Measurements from ENCODE around the gene ASB18. TPM values are rescaled to one million over a fixed set of nuclear protein-coding genes. Genes with fewer than 3 reads are reported as not detected.

The ASB18 gene
- total and polyA plus RNA-seq, 2 of the 13 experiments (the other 11 are each of a cell fraction or from before 2014, with no cell fraction given), result not detected

GRCh38 chr2:236242057-236242495 lies 22.1 kb downstream of the ASB18 start:
- ChIA-PET CTCF (ENCODE audit: low intra/inter-chr PET ratio, low total read pairs) (no interaction called here), POLR2A (interaction anchor here (0.7 kb wide), 1 partner anchor 39 kb away, joined by 3 read pairs; no protein-coding TSS in a partner anchor)
- no peak for DNase-seq (ENCODE audit: low spot score)
- intact Hi-C loops (cut with micrococcal nuclease; ENCODE audit: unreplicated experiment) (no loop called here), in situ Hi-C loops (cut with HindIII; ENCODE audit: extremely low pct_ligation_motif_present, low pct_unique_long_range_greater_than_20kb) (no loop called here)
- H3K27ac ChIP-seq (ENCODE audit: extremely low read length, insufficient read depth, low read length), result no peak overlapping the region
- H3K9me3 ChIP-seq (ENCODE audit: low read length), result no peaks in the 10 kb centered on the region
- H3K36me3 ChIP-seq (replicated peaks in 1 of 2; ENCODE audit: control insufficient read depth in 1 of 2, insufficient read depth in 2 of 2, low read length in 2 of 2), result no peaks in the 10 kb centered on the region
- no peaks in the 10 kb centered on the region for H3K79me2 ChIP-seq (ENCODE audit: insufficient read depth, low read length)
- TF ChIP-seq ZNF691 (CRISPR knock-in tag; IDR thresholded peaks at IDR 0.05; ENCODE audit: borderline replicate concordance, low read depth) (no peak), THRA (CRISPR knock-in tag; IDR thresholded peaks at IDR 0.05; ENCODE audit: borderline replicate concordance) (no peak), SOX6 (IDR thresholded peaks at IDR 0.05) (no peak), SOX6 (CRISPR knock-in tag; IDR thresholded peaks at IDR 0.05) (no peak), ZNF772 (CRISPR knock-in tag; IDR thresholded peaks at IDR 0.05) (no peak), SMC3 (IDR thresholded peaks at IDR 0.05; ENCODE audit: low read length) (no peak)
- no peak for ATAC-seq
- peaks cover 14 to 75% of the 10 kb centered on the region in 2 experiments; a peak in 4 of 5 replicates for H3K27me3 ChIP-seq (ENCODE audit: control insufficient read depth in 1 of 2, insufficient read depth in 2 of 2, low read length in 2 of 2)
- no TSS peak for BruUV-seq (replicated peaks)
- FAIRE-seq, result no peak
- no peaks in the 10 kb centered on the region for H4K20me1 ChIP-seq (ENCODE audit: insufficient read depth, low read length)
- H3K4me2 ChIP-seq (ENCODE audit: low read depth, low read length), result no peak overlapping the region
- H3K9ac ChIP-seq (ENCODE audit: insufficient read depth, low read depth, low read length), result no peak overlapping the region
- no peaks in the 10 kb centered on the region for H3K4me1 ChIP-seq (ENCODE audit: insufficient read depth, low read length)
- H3K4me3 ChIP-seq (replicated peaks in 1 of 3; ENCODE audit: insufficient read depth in 1 of 3, low read depth in 2 of 3, low read length in 3 of 3), result no peak overlapping the region
- H2AFZ ChIP-seq (ENCODE audit: low read length), result no peak overlapping the region
- 31% methylated on average over 8 of the region's 8 CpGs for WGBS (ENCODE audit: low lambda C conversion rate)
